Neural cell (in vitro differentiated cells): Measurements from ENCODE around the gene COL4A2. TPM values are rescaled to one million over a fixed set of nuclear protein-coding genes. Genes with fewer than 3 reads are reported as not detected.
"Not testable (repeated sequence)": the region's sequence is repeated elsewhere in the genome, so short reads cannot be mapped to it uniquely, and the experiment has no call there.

Experiments
- H2AFZ ChIP-seq: fragments of 200-600, 300-800 bp; sonication (generic), shearing (Covaris generic); 2 replicates; pipeline ENCODE4 v1.6.0; 2014; ENCODE audit warnings: low read depth, mild to moderate bottlenecking, antibody characterized with exemption, low read length, moderate library complexity
- H3F3A ChIP-seq: fragments of 200-600 bp; shearing (Covaris generic); 2 replicates; pipeline ENCODE4 v1.6.1; 2016; ENCODE audit warnings: mild to moderate bottlenecking, moderate library complexity, mixed read lengths, antibody characterized with exemption, low read length; ENCODE audit not compliant: insufficient read depth, poor library complexity, severe bottlenecking
- H3K27ac ChIP-seq: fragments of 200-600, 300-800 bp; sonication (generic), shearing (Covaris generic); 2 replicates; pipeline ENCODE4 v1.5.1; 2014; ENCODE audit warnings: mild to moderate bottlenecking, low read length, moderate library complexity
- H3K27me3 ChIP-seq: fragments of 300-800, 200-600 bp; sonication (generic), shearing (Covaris generic); 2 replicates; pipeline ENCODE4 v1.6.0; 2014; ENCODE audit warnings: mild to moderate bottlenecking, low read depth, low read length, moderate library complexity; ENCODE audit not compliant: insufficient read depth
- H3K36me3 ChIP-seq: fragments of 300-800, 200-600 bp; sonication (generic), shearing (Covaris generic); 2 replicates; pipeline ENCODE4 v1.5.1; 2014; ENCODE audit warnings: mild to moderate bottlenecking, antibody characterized with exemption, low read length, moderate library complexity; ENCODE audit not compliant: insufficient read depth
- H3K4me2 ChIP-seq: fragments of 300-800, 200-600 bp; sonication (generic), shearing (Covaris generic); 2 replicates; pipeline ENCODE4 v1.6.0; 2014; ENCODE audit warnings: mild to moderate bottlenecking, low read length
- H3K4me3 ChIP-seq: fragments of 300-800, 200-600 bp; sonication (generic), shearing (Covaris generic); 2 replicates; pipeline ENCODE4 v1.5.1; 2014; ENCODE audit warnings: mild to moderate bottlenecking, low read length, moderate library complexity
- H3K79me2 ChIP-seq: fragments of 200-600 bp; shearing (Covaris generic); replicated peaks from 2 replicates; pipeline ENCODE4 v1.6.0; 2014; ENCODE audit warnings: mild to moderate bottlenecking, low read length, moderate library complexity; ENCODE audit not compliant: insufficient read depth
- H3K9ac ChIP-seq: fragments of 300-800, 200-600 bp; sonication (generic), shearing (Covaris generic); 2 replicates; pipeline ENCODE4 v1.6.1; 2016; ENCODE audit warnings: mild to moderate bottlenecking, low read length, mixed read lengths
- H3K9me2 ChIP-seq: fragments of 200-600 bp; shearing (Covaris generic); 2 replicates; pipeline ENCODE4 v1.6.1; 2016; ENCODE audit warnings: mild to moderate bottlenecking, low read length, mixed read lengths; ENCODE audit not compliant: insufficient read depth
- H3K9me3 ChIP-seq: fragments of 200-600, 300-800 bp; sonication (generic), shearing (Covaris generic); 2 replicates; pipeline ENCODE4 v1.6.1; 2016; ENCODE audit warnings: mild to moderate bottlenecking, mixed run types, low read length, moderate library complexity, mixed read lengths
- H4K20me1 ChIP-seq: fragments of 200-600 bp; shearing (Covaris generic); 2 replicates; pipeline ENCODE4 v1.6.1; 2016; ENCODE audit warnings: mild to moderate bottlenecking, mixed run types; ENCODE audit not compliant: insufficient read depth
- EP300 ChIP-seq: fragments of 450-650 bp; conservative IDR thresholded peaks from 2 replicates; pipeline ENCODE4 v1.6.1; 2014; ENCODE audit warnings: antibody characterized with exemption, mild to moderate bottlenecking, moderate library complexity; ENCODE audit not compliant: poor library complexity, severe bottlenecking
- EZH2 ChIP-seq: fragments of 200-600, 300-800 bp; shearing (Covaris generic), sonication (generic); IDR thresholded peaks from 2 replicates; pipeline ENCODE4 v1.6.1; 2014; ENCODE audit warnings: antibody characterized with exemption, low read length, borderline replicate concordance, mild to moderate bottlenecking; ENCODE audit not compliant: insufficient read depth, poor library complexity, severe bottlenecking
- MXI1 ChIP-seq: fragments of 450-650 bp; conservative IDR thresholded peaks from 2 replicates; pipeline ENCODE4 v1.6.1; 2014; ENCODE audit warnings: antibody characterized with exemption, mild to moderate bottlenecking; ENCODE audit not compliant: poor library complexity, severe bottlenecking
- POLR2AphosphoS5 ChIP-seq: IDR thresholded peaks from 2 replicates; pipeline ENCODE4 v1.6.1; 2012
- RAD21 ChIP-seq: fragments of 450-650 bp; conservative IDR thresholded peaks from 2 replicates; pipeline ENCODE4 v1.6.1; 2014; ENCODE audit warnings: antibody characterized with exemption, mild to moderate bottlenecking, moderate library complexity
- REST ChIP-seq: IDR thresholded peaks from 2 replicates; pipeline ENCODE4 v1.6.1; 2012; ENCODE audit warnings: borderline replicate concordance
- SMC3 ChIP-seq: fragments of 450-650 bp; conservative IDR thresholded peaks from 2 replicates; pipeline ENCODE4 v1.6.1; 2014; ENCODE audit warnings: antibody characterized with exemption, mild to moderate bottlenecking, moderate library complexity; ENCODE audit not compliant: poor library complexity
- TAF1 ChIP-seq: IDR thresholded peaks from 2 replicates; pipeline ENCODE4 v1.6.1; 2012; ENCODE audit warnings: low read depth
- polyA plus RNA-seq: library from polyadenylated mRNA; depleted of rRNA; stranded (reverse); fragments of >200 nt; gene quantifications from 2 replicates; pipeline ENCODE4 v1.2.3, GENCODE V29; 2014
- TF ChIP-seq, protein P1 (sequence below): fragments of 450-650 bp; IDR thresholded peaks from 2 replicates; pipeline ENCODE4 v1.5.1; 2014; ENCODE audit warnings: antibody characterized with exemption, mild to moderate bottlenecking, moderate library complexity; ENCODE audit not compliant: poor library complexity, severe bottlenecking

COL4A2 gene
- polyA plus RNA-seq, 1 donor from 2014 or later: 30.8 TPM

DNA sequence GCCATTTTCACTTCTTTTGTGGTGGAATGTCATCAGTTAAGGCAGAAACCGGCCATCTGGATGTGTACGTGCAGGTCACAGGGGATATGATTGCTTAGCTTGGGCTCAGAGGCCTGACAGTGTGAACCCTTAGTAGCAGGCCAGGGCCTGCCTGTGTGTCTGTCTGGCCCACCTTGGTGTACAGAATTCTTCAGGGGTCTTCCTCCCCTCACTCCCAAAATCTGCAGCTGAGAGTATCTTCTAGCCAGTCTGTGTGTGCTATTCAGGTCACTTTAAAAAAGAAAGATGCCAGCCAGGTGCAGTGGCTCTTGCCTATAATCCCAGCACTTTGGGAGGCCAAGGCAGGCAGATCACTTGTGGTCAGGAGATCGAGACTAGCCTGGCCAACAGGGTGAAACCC, 179.8 kb downstream of the COL4A2 start:
- H3F3A ChIP-seq, H3K9ac ChIP-seq, H3K9me3 ChIP-seq, H3K27me3 ChIP-seq, H3K27ac ChIP-seq, H3K36me3 ChIP-seq, H3K4me2 ChIP-seq, H3K9me2 ChIP-seq, H3K79me2 ChIP-seq, H2AFZ ChIP-seq, H4K20me1 ChIP-seq, H3K4me3 ChIP-seq: not testable (repeated sequence)

- Histone ChIP-seq H3K4me3 (no peak overlapping the region), H3K9ac (no peak overlapping the region), H3K27ac (no peak overlapping the region), H3K36me3 (no peaks in the 10 kb centered on the region), H3K9me2 (no peaks in the 10 kb centered on the region), H3K27me3 (no peaks in the 10 kb centered on the region), H3K79me2 (no peaks in the 10 kb centered on the region), H3K9me3 (no peaks in the 10 kb centered on the region), H3K4me2 (no peak overlapping the region), H4K20me1 (no peaks in the 10 kb centered on the region), H2AFZ (no peak overlapping the region), H3F3A (no peaks in the 10 kb centered on the region)
- no peak for TF ChIP-seq MXI1
- TF ChIP-seq SMC3: no peak
- TF ChIP-seq, protein P1, sequence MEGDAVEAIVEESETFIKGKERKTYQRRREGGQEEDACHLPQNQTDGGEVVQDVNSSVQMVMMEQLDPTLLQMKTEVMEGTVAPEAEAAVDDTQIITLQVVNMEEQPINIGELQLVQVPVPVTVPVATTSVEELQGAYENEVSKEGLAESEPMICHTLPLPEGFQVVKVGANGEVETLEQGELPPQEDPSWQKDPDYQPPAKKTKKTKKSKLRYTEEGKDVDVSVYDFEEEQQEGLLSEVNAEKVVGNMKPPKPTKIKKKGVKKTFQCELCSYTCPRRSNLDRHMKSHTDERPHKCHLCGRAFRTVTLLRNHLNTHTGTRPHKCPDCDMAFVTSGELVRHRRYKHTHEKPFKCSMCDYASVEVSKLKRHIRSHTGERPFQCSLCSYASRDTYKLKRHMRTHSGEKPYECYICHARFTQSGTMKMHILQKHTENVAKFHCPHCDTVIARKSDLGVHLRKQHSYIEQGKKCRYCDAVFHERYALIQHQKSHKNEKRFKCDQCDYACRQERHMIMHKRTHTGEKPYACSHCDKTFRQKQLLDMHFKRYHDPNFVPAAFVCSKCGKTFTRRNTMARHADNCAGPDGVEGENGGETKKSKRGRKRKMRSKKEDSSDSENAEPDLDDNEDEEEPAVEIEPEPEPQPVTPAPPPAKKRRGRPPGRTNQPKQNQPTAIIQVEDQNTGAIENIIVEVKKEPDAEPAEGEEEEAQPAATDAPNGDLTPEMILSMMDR: no peak
- TF ChIP-seq EP300: no peak
- TF ChIP-seq REST: no peak
- TF ChIP-seq TAF1: no peak
- TF ChIP-seq RAD21: no peak
- TF ChIP-seq EZH2: no peak
- TF ChIP-seq POLR2AphosphoS5: no peak
Observed at GRCh38 chr13:110490009-110490770, 183.1 kb downstream of the COL4A2 start.
